CD14-positive monocyte (primary cell): ENCODE data around the gene SLC46A3. TPM values are rescaled to one million over a fixed set of nuclear protein-coding genes. Genes with fewer than 3 reads are reported as not detected.

Source experiments
- DNase-seq, 3 donors: peaks; one replicate each; pipeline ENCODE4 v3.0.0-alpha.2; 2011 to 2022
- H2AFZ ChIP-seq: 2 replicates; pipeline ENCODE4 v1.6.0; 2012; ENCODE audit warnings: mild to moderate bottlenecking, low read depth, low read length, inconsistent platforms; ENCODE audit not compliant: insufficient read depth, poor library complexity, severe bottlenecking
- H3K27ac ChIP-seq, 2 donors: 1 replicate in 1 of 2; 2 replicates in 1 of 2; pipeline ENCODE4 v1.5.1; 2012 to 2013; ENCODE audit warnings: low read length in 2 of 2, control low read depth in 1 of 2, inconsistent platforms in 1 of 2, low read depth in 1 of 2, mild to moderate bottlenecking in 1 of 2
- H3K27me3 ChIP-seq, 2 donors: one replicate each; pipeline versions ENCODE4 v1.6.0 to v1.6.1; 2011 to 2013; ENCODE audit warnings: low read length in 2 of 2; ENCODE audit not compliant: control insufficient read depth in 2 of 2, insufficient read depth in 2 of 2
- H3K36me3 ChIP-seq, 2 donors: replicated peaks in 1 of 2; 1 replicate in 1 of 2; 2 replicates in 1 of 2; pipeline versions ENCODE4 v1.5.1 to v1.6.1; 2012 to 2013; ENCODE audit warnings: low read length in 2 of 2, control low read depth in 1 of 2, inconsistent platforms in 1 of 2, mild to moderate bottlenecking in 1 of 2; ENCODE audit not compliant: insufficient read depth in 2 of 2, control insufficient read depth in 1 of 2
- H3K4me1 ChIP-seq, 2 donors: 1 replicate in 1 of 2; 2 replicates in 1 of 2; pipeline versions ENCODE4 v1.5.1 to v1.6.1; 2012 to 2013; ENCODE audit warnings: low read length in 2 of 2, control low read depth in 1 of 2, inconsistent platforms in 1 of 2, mild to moderate bottlenecking in 1 of 2, moderate library complexity in 1 of 2; ENCODE audit not compliant: insufficient read depth in 2 of 2, control insufficient read depth in 1 of 2
- H3K4me2 ChIP-seq: replicated peaks from 2 replicates; pipeline ENCODE3; 2012; ENCODE audit warnings: low read length, moderate library complexity, mild to moderate bottlenecking; ENCODE audit not compliant: poor library complexity, severe bottlenecking; ENCODE audit errors: extremely low read depth
- H3K4me3 ChIP-seq, 3 experiments: fragments of 200-600 bp in 1 of 3; sonication (generic) in 1 of 3; replicated peaks in 1 of 3; 1 replicate in 2 of 3; 2 replicates in 1 of 3; pipeline ENCODE4 v1.5.1; 2011 to 2013; ENCODE audit warnings: low read length in 3 of 3, mild to moderate bottlenecking in 3 of 3, control low read depth in 2 of 3, low read depth in 2 of 3, inconsistent platforms in 1 of 3, moderate library complexity in 1 of 3
- H3K79me2 ChIP-seq: 2 replicates; pipeline ENCODE4 v1.6.0; 2012; ENCODE audit warnings: mild to moderate bottlenecking, control low read depth, inconsistent platforms, low read length, moderate library complexity; ENCODE audit not compliant: insufficient read depth
- H3K9ac ChIP-seq: 2 replicates; pipeline ENCODE4 v1.6.0; 2017; ENCODE audit warnings: low read length, mild to moderate bottlenecking; ENCODE audit not compliant: insufficient read depth, poor library complexity, severe bottlenecking
- H3K9me3 ChIP-seq, 2 donors: replicated peaks in 1 of 2; 1 replicate in 1 of 2; 2 replicates in 1 of 2; pipeline versions ENCODE4 v1.5.1 to v1.6.1; 2012 to 2013; ENCODE audit warnings: low read length in 2 of 2, control low read depth in 1 of 2; ENCODE audit not compliant: control insufficient read depth in 1 of 2, insufficient read depth in 1 of 2
- H4K20me1 ChIP-seq: 2 replicates; pipeline ENCODE4 v1.6.0; 2012; ENCODE audit warnings: mild to moderate bottlenecking, low read length, control low read depth, moderate library complexity; ENCODE audit not compliant: insufficient read depth
- H3K27ac Mint-ChIP-seq, 7 donors: one replicate each; pipeline ENCODE4 v1.8.0; 2020; ENCODE audit warnings: mild to moderate bottlenecking in 7 of 7, mixed read lengths in 7 of 7, moderate library complexity in 6 of 7, inconsistent platforms in 2 of 7
- H3K27me3 Mint-ChIP-seq, 3 donors: one replicate each; pipeline ENCODE4 v1.8.0; 2021 to 2022; ENCODE audit warnings: low read depth in 3 of 3, mild to moderate bottlenecking in 3 of 3, mixed read lengths in 3 of 3, moderate library complexity in 3 of 3, inconsistent platforms in 1 of 3
- H3K36me3 Mint-ChIP-seq, 2 donors: one replicate each; pipeline ENCODE4 v1.8.0; 2020; ENCODE audit warnings: mixed read lengths in 2 of 2, inconsistent platforms in 1 of 2, mild to moderate bottlenecking in 1 of 2
- H3K4me1 Mint-ChIP-seq: one replicate; pipeline ENCODE4 v1.8.0; 2020; ENCODE audit warnings: mild to moderate bottlenecking, mixed read lengths
- H3K4me3 Mint-ChIP-seq, 2 donors: one replicate each; pipeline ENCODE4 v1.8.0; 2020; ENCODE audit warnings: mild to moderate bottlenecking in 2 of 2, mixed read lengths in 2 of 2, moderate library complexity in 1 of 2
- H3K9me3 Mint-ChIP-seq, 7 donors: one replicate each; pipeline ENCODE4 v1.8.0; 2020 to 2022; ENCODE audit warnings: mixed read lengths in 7 of 7, mild to moderate bottlenecking in 6 of 7, moderate library complexity in 6 of 7, inconsistent platforms in 2 of 7
- WGBS: methylation state at CpG from one replicate; pipeline ENCODE4 v1.1.5; 2013; ENCODE audit warnings: missing lambda C conversion rate; ENCODE audit not compliant: insufficient coverage; 5-methylcytosine and 5-hydroxymethylcytosine counted together
- intact Hi-C, 2 donors: fragments of 100-400 bp; cut with micrococcal nuclease; formaldehyde crosslinking; loops; one replicate each; pipeline versions ENCODE4 v1.15.0 to v1.15.1; 2023
- polyA plus RNA-seq, 3 donors: library from polyadenylated mRNA; depleted of rRNA in 1 of 3; unstranded in 2 of 3; stranded (reverse) in 1 of 3; fragments of 300-500 nt in 2 of 3; fragments of >200 nt in 1 of 3; fragmentation: Illumina TruSeq in 2 of 3; gene quantifications; 1 replicate in 2 of 3; 2 replicates in 1 of 3; pipeline ENCODE4 v1.2.3, GENCODE V29; 2012 to 2021
- TF ChIP-seq, protein P1 (sequence below): fragments of 200-600 bp; IDR thresholded peaks from one replicate; pipeline ENCODE4 v1.8.0; 2022; ENCODE audit warnings: antibody characterized with exemption, mild to moderate bottlenecking

The SLC46A3 gene
- polyA plus RNA-seq, 3 donors = 8.2 to 21.1 (median 13.8) TPM

GRCh38 chr13:28718196-28718542 lies 601 bp downstream of the SLC46A3 start:
- 0% methylated on average over 4 of the region's 10 CpGs for WGBS
- intact Hi-C loops = loop anchor here in 1 of 2 donors (5.0 to 10.0 kb wide), 2 partner anchors 46 to 63 kb away; partner anchors contain the start of gene POMP
- H3K4me3 ChIP-seq = peak overlapping the region; percentile 78 to 89 (median 80)
- peaks cover 6% of the 10 kb centered on the region for H3K79me2 ChIP-seq
- peak overlapping the region; percentile 89 for H2AFZ ChIP-seq
- TF ChIP-seq, protein P1, sequence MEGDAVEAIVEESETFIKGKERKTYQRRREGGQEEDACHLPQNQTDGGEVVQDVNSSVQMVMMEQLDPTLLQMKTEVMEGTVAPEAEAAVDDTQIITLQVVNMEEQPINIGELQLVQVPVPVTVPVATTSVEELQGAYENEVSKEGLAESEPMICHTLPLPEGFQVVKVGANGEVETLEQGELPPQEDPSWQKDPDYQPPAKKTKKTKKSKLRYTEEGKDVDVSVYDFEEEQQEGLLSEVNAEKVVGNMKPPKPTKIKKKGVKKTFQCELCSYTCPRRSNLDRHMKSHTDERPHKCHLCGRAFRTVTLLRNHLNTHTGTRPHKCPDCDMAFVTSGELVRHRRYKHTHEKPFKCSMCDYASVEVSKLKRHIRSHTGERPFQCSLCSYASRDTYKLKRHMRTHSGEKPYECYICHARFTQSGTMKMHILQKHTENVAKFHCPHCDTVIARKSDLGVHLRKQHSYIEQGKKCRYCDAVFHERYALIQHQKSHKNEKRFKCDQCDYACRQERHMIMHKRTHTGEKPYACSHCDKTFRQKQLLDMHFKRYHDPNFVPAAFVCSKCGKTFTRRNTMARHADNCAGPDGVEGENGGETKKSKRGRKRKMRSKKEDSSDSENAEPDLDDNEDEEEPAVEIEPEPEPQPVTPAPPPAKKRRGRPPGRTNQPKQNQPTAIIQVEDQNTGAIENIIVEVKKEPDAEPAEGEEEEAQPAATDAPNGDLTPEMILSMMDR = no peak
- peaks cover 6 to 7% of the 10 kb centered on the region in 2 donors for H3K36me3 ChIP-seq
- DNase-seq = peak; percentile 47 to 63 (median 56)
- H3K27me3 ChIP-seq = no peaks in the 10 kb centered on the region
- Mint-ChIP-seq H3K27ac (peak overlapping the region; percentile 91 to 98 (median 97)), H3K9me3 (no peaks in the 10 kb centered on the region), H3K4me3 (peak overlapping the region; percentile 87 to 98), H3K27me3 (peaks cover 2 to 4% (median 3%) of the 10 kb centered on the region in 3 donors), H3K4me1 (peaks cover 27% of the 10 kb centered on the region), H3K36me3 (peaks cover 16 to 20% of the 10 kb centered on the region in 2 donors)
- H3K9me3 ChIP-seq = no peaks in the 10 kb centered on the region
- peak overlapping the region; percentile 83 for H3K4me2 ChIP-seq
- H3K9ac ChIP-seq = peak overlapping the region; percentile 93
- H4K20me1 ChIP-seq = no peaks in the 10 kb centered on the region
- H3K4me1 ChIP-seq = peaks cover 24 to 27% of the 10 kb centered on the region in 2 donors
- H3K27ac ChIP-seq = peak overlapping the region; percentile 97 to 100

DNA sequence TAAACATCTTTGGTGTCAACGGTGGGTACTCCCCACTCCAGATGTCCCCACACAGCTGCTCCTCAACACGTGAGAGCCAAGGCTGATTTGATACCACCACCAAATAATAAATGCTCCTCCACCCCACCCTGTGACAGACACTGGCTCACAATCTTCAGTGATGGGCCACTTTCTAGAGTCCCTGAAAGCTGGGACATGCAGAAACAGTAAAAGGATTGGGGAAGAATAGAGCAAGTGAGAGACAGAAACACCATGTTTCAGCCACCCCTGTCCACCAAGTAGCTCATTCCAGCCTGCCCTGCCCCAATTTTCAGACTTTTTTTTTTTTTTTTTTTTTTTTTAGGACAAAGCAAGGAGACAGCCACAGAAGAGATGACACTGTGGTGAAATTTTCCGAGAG lies 1.6 kb downstream of the SLC46A3 start:
- 33% methylated on average over 1 of the region's 3 CpGs for WGBS
- Mint-ChIP-seq H3K4me3 (peak overlapping the region; percentile 87 to 98), H3K27me3 (peaks cover 0 to 4% (median 3%) of the 10 kb centered on the region in 3 donors), H3K9me3 (no peaks in the 10 kb centered on the region), H3K4me1 (peaks cover 27% of the 10 kb centered on the region), H3K36me3 (peaks cover 24 to 25% of the 10 kb centered on the region in 2 donors), H3K27ac (peak overlapping the region in 3 of 7 donors; percentile 45 to 97 (median 71))
- Histone ChIP-seq H3K4me2 (no peak overlapping the region), H3K4me3 (no peak overlapping the region), H3K79me2 (peaks cover 6% of the 10 kb centered on the region), H3K9me3 (no peaks in the 10 kb centered on the region), H3K27ac (no peak overlapping the region), H2AFZ (no peak overlapping the region), H3K36me3 (peaks cover 7 to 15% of the 10 kb centered on the region in 2 donors), H4K20me1 (no peaks in the 10 kb centered on the region), H3K9ac (no peak overlapping the region), H3K4me1 (peaks cover 24 to 27% of the 10 kb centered on the region in 2 donors), H3K27me3 (no peaks in the 10 kb centered on the region)
- DNase-seq = no peak
- intact Hi-C loops = loop anchor here in 1 of 2 donors (5.0 to 10.0 kb wide), 2 partner anchors 45 to 62 kb away; partner anchors contain the start of gene POMP
- TF ChIP-seq, protein P1 = no peak
